Neuronal stem cell (in vitro differentiated cells): ENCODE data around the gene NTN1.

Experiments
- DNase-seq: peaks from one replicate; pipeline ENCODE4 v3.0.0-alpha.2; 2013; ENCODE audit warnings: low spot score
- H2AFZ ChIP-seq: one replicate; pipeline ENCODE4 v1.6.1; 2013; ENCODE audit warnings: mild to moderate bottlenecking, low read length, inconsistent platforms
- H2AK5ac ChIP-seq: 2 replicates; pipeline ENCODE4 v1.6.1; 2013; ENCODE audit warnings: low read depth, mild to moderate bottlenecking, inconsistent platforms, low read length, moderate library complexity, mixed read lengths
- H2BK120ac ChIP-seq: 2 replicates; pipeline ENCODE4 v1.6.1; 2013; ENCODE audit warnings: low read depth, mild to moderate bottlenecking, inconsistent platforms, low read length, moderate library complexity, mixed read lengths
- H2BK12ac ChIP-seq: one replicate; pipeline ENCODE4 v1.6.1; 2013; ENCODE audit warnings: low read length, inconsistent platforms
- H2BK15ac ChIP-seq: 2 replicates; pipeline ENCODE4 v1.6.1; 2013; ENCODE audit warnings: mild to moderate bottlenecking, low read length, inconsistent platforms, mixed read lengths
- H2BK5ac ChIP-seq: one replicate; pipeline ENCODE4 v1.6.1; 2013; ENCODE audit warnings: inconsistent platforms, mild to moderate bottlenecking, low read length, moderate library complexity
- H3K14ac ChIP-seq: one replicate; pipeline ENCODE4 v1.6.1; 2013; ENCODE audit warnings: low read length, inconsistent platforms
- H3K18ac ChIP-seq: 2 replicates; pipeline ENCODE4 v1.6.1; 2013; ENCODE audit warnings: low read length, inconsistent platforms
- H3K23ac ChIP-seq: 2 replicates; pipeline ENCODE4 v1.6.1; 2013; ENCODE audit warnings: low read depth, mild to moderate bottlenecking, mixed read lengths, low read length, inconsistent platforms; ENCODE audit not compliant: poor library complexity
- H3K27ac ChIP-seq: replicated peaks from 3 replicates; pipeline ENCODE4 v1.5.1; 2013; ENCODE audit warnings: low read length, inconsistent platforms
- H3K27me3 ChIP-seq, 3 experiments: 2 replicates each; pipeline ENCODE4 v1.6.1; 2013; ENCODE audit warnings: low read length in 3 of 3, mild to moderate bottlenecking in 2 of 3, inconsistent platforms in 1 of 3, low read depth in 1 of 3, mixed read lengths in 1 of 3, moderate library complexity in 1 of 3; ENCODE audit not compliant: control insufficient read depth in 3 of 3, insufficient read depth in 3 of 3
- H3K36me3 ChIP-seq, 2 donors: replicated peaks in 1 of 2; 2 replicates each; pipeline ENCODE4 v1.6.1; 2013; ENCODE audit warnings: low read length in 2 of 2; ENCODE audit not compliant: control insufficient read depth in 2 of 2, insufficient read depth in 2 of 2
- H3K4ac ChIP-seq: 2 replicates; pipeline ENCODE4 v1.6.1; 2013; ENCODE audit warnings: inconsistent platforms, mild to moderate bottlenecking, low read length, moderate library complexity
- H3K4me1 ChIP-seq, 2 donors: 1 replicate in 1 of 2; 2 replicates in 1 of 2; pipeline ENCODE4 v1.6.1; 2013; ENCODE audit warnings: low read length in 2 of 2, low read depth in 1 of 2; ENCODE audit not compliant: control insufficient read depth in 2 of 2, insufficient read depth in 1 of 2
- H3K4me2 ChIP-seq: one replicate; pipeline ENCODE4 v1.6.1; 2013; ENCODE audit warnings: mild to moderate bottlenecking, low read length, inconsistent platforms; ENCODE audit not compliant: insufficient read depth, poor library complexity, severe bottlenecking
- H3K4me3 ChIP-seq, 2 donors: 2 replicates each; pipeline ENCODE4 v1.5.1; 2013; ENCODE audit warnings: low read length in 2 of 2, mild to moderate bottlenecking in 2 of 2, inconsistent platforms in 1 of 2, moderate library complexity in 1 of 2
- H3K79me1 ChIP-seq: one replicate; pipeline ENCODE4 v1.6.1; 2013; ENCODE audit warnings: low read depth, mild to moderate bottlenecking, inconsistent platforms, low read length, moderate library complexity
- H3K9ac ChIP-seq: one replicate; pipeline ENCODE4 v1.6.1; 2013; ENCODE audit warnings: mild to moderate bottlenecking, low read depth, low read length, inconsistent platforms; ENCODE audit not compliant: poor library complexity
- H3K9me3 ChIP-seq, 2 donors: replicated peaks in 1 of 2; 2 replicates each; pipeline versions ENCODE3 to v1.6.1; 2013; ENCODE audit warnings: low read length in 2 of 2, mild to moderate bottlenecking in 2 of 2, inconsistent platforms in 1 of 2, low read depth in 1 of 2, mixed read lengths in 1 of 2, moderate library complexity in 1 of 2; ENCODE audit not compliant: control insufficient read depth in 2 of 2, insufficient read depth in 1 of 2
- H4K8ac ChIP-seq: one replicate; pipeline ENCODE4 v1.6.1; 2013; ENCODE audit warnings: low read depth, mild to moderate bottlenecking, inconsistent platforms, low read length, moderate library complexity
- H4K91ac ChIP-seq: one replicate; pipeline ENCODE4 v1.6.1; 2013; ENCODE audit warnings: low read length, low read depth, mild to moderate bottlenecking, inconsistent platforms; ENCODE audit not compliant: poor library complexity
- WGBS, 2 donors: extraction: QIAGEN DNeasy Blood & Tissue Kit; methylation state at CpG; one replicate each; pipeline ENCODE4 v1.1.7; 2013; ENCODE audit warnings: missing lambda C conversion rate in 2 of 2, mixed read lengths in 1 of 2; ENCODE audit not compliant: insufficient read length in 2 of 2, insufficient replicate concordance in 1 of 2; ENCODE audit errors: extremely low coverage in 2 of 2; 5-methylcytosine and 5-hydroxymethylcytosine counted together

The NTN1 gene

GRCh38 chr17:9231449-9232154 is 210.3 kb downstream of the NTN1 start:
- no peak overlapping the region for H3K9ac ChIP-seq
- H3K79me1 ChIP-seq = peaks cover 3% of the 10 kb centered on the region
- no peak overlapping the region for H2BK15ac ChIP-seq
- H3K4me2 ChIP-seq = no peak overlapping the region
- H4K91ac ChIP-seq = no peak overlapping the region
- H3K9me3 ChIP-seq = peaks cover 0 to 9% of the 10 kb centered on the region in 2 donors
- H2BK12ac ChIP-seq = peak overlapping the region; percentile 79
- no CpG with 5 or more reads among the region's 23 CpGs for WGBS, 2 donors
- H3K23ac ChIP-seq = peak overlapping the region; percentile 37
- H3K4ac ChIP-seq = no peak overlapping the region
- peaks cover 0 to 13% (median 0%) of the 10 kb centered on the region in 3 experiments for H3K27me3 ChIP-seq
- H3K36me3 ChIP-seq = peaks cover 0 to 2% of the 10 kb centered on the region in 2 donors
- H3K14ac ChIP-seq = peak overlapping the region; percentile 77
- H2AFZ ChIP-seq = no peak overlapping the region
- peak overlapping the region; percentile 40 for H2AK5ac ChIP-seq
- H3K27ac ChIP-seq = no peak overlapping the region
- no peak overlapping the region for H3K4me3 ChIP-seq
- H4K8ac ChIP-seq = no peak overlapping the region
- H2BK5ac ChIP-seq = peak overlapping the region; percentile 46
- H3K18ac ChIP-seq = peak overlapping the region; percentile 72
- H3K4me1 ChIP-seq = peaks cover 3 to 6% of the 10 kb centered on the region in 2 donors
- no peak for DNase-seq
- peak overlapping the region; percentile 7 for H2BK120ac ChIP-seq

- peaks cover 2 to 7% of the 10 kb centered on the region in 2 donors for H3K9me3 ChIP-seq
- peaks cover 0 to 11% (median 0%) of the 10 kb centered on the region in 3 experiments for H3K27me3 ChIP-seq
- no peak overlapping the region for H4K91ac ChIP-seq
- H2AFZ ChIP-seq = no peak overlapping the region
- WGBS, 2 donors = no CpG with 5 or more reads among the region's 6 CpGs
- peak overlapping the region; percentile 72 for H3K18ac ChIP-seq
- peaks cover 3% of the 10 kb centered on the region for H3K79me1 ChIP-seq
- no peak for DNase-seq
- peak overlapping the region; percentile 39 for H2BK15ac ChIP-seq
- peak overlapping the region; percentile 40 for H2AK5ac ChIP-seq
- H3K4me1 ChIP-seq = peaks cover 2 to 6% of the 10 kb centered on the region in 2 donors
- H3K27ac ChIP-seq = no peak overlapping the region
- H4K8ac ChIP-seq = no peak overlapping the region
- peak overlapping the region; percentile 37 for H3K23ac ChIP-seq
- H3K4ac ChIP-seq = no peak overlapping the region
- H2BK5ac ChIP-seq = peak overlapping the region; percentile 59
- H2BK120ac ChIP-seq = peak overlapping the region; percentile 7
- peak overlapping the region; percentile 63 for H3K14ac ChIP-seq
- peaks cover 0 to under 1% of the 10 kb centered on the region in 2 donors for H3K36me3 ChIP-seq
- no peak overlapping the region for H3K4me3 ChIP-seq
- H3K4me2 ChIP-seq = no peak overlapping the region
- no peak overlapping the region for H3K9ac ChIP-seq
- peak overlapping the region; percentile 30 for H2BK12ac ChIP-seq
Measured at GRCh38 chr17:9232155-9232475, 210.8 kb downstream of the NTN1 start.

- peak overlapping the region; percentile 85 for H2AK5ac ChIP-seq
- H2BK15ac ChIP-seq = peak overlapping the region; percentile 39
- peak overlapping the region; percentile 59 for H2BK5ac ChIP-seq
- peak overlapping the region; percentile 61 for H3K18ac ChIP-seq
- no peak overlapping the region for H3K9ac ChIP-seq
- no peak overlapping the region for H3K4me2 ChIP-seq
- no peak overlapping the region for H4K91ac ChIP-seq
- H2AFZ ChIP-seq = no peak overlapping the region
- peaks cover 3% of the 10 kb centered on the region in 2 donors for H3K9me3 ChIP-seq
- H3K36me3 ChIP-seq = no peaks in the 10 kb centered on the region
- no CpG with 5 or more reads among the region's 22 CpGs for WGBS, 2 donors
- no peak for DNase-seq
- no peak overlapping the region for H3K4me3 ChIP-seq
- H2BK12ac ChIP-seq = peak overlapping the region; percentile 53
- H3K23ac ChIP-seq = no peak overlapping the region
- peaks cover 6 to 10% of the 10 kb centered on the region in 2 donors for H3K4me1 ChIP-seq
- no peaks in the 10 kb centered on the region for H3K79me1 ChIP-seq
- H4K8ac ChIP-seq = peak overlapping the region; percentile 57
- H3K4ac ChIP-seq = no peak overlapping the region
- H2BK120ac ChIP-seq = peak overlapping the region; percentile 68
- peaks cover 0 to 4% (median 0%) of the 10 kb centered on the region in 3 experiments for H3K27me3 ChIP-seq
- H3K27ac ChIP-seq = no peak overlapping the region
- peak overlapping the region; percentile 63 for H3K14ac ChIP-seq
Measured at GRCh38 chr17:9232591-9233270, 211.4 kb downstream of the NTN1 start.

GRCh38 chr17:9233271-9233599 is 211.9 kb downstream of the NTN1 start:
- H3K9ac ChIP-seq = no peak overlapping the region
- H3K9me3 ChIP-seq = peaks cover 3% of the 10 kb centered on the region in 2 donors
- H3K4me3 ChIP-seq = no peak overlapping the region
- no CpG with 5 or more reads among the region's 9 CpGs for WGBS, 2 donors
- H3K4me1 ChIP-seq = peaks cover 11 to 15% of the 10 kb centered on the region in 2 donors
- no peak for DNase-seq
- H3K27me3 ChIP-seq = peaks cover 0 to 6% (median 0%) of the 10 kb centered on the region in 3 experiments
- no peak overlapping the region for H2BK15ac ChIP-seq
- H3K4me2 ChIP-seq = no peak overlapping the region
- no peak overlapping the region for H2AFZ ChIP-seq
- peak overlapping the region; percentile 59 for H3K23ac ChIP-seq
- no peak overlapping the region for H3K27ac ChIP-seq
- H2BK12ac ChIP-seq = peak overlapping the region; percentile 53
- H2BK5ac ChIP-seq = no peak overlapping the region
- no peak overlapping the region for H3K14ac ChIP-seq
- H3K4ac ChIP-seq = no peak overlapping the region
- no peaks in the 10 kb centered on the region for H3K79me1 ChIP-seq
- H3K36me3 ChIP-seq = no peaks in the 10 kb centered on the region
- H2BK120ac ChIP-seq = no peak overlapping the region
- no peak overlapping the region for H4K91ac ChIP-seq
- peak overlapping the region; percentile 25 for H3K18ac ChIP-seq
- no peak overlapping the region for H4K8ac ChIP-seq
- no peak overlapping the region for H2AK5ac ChIP-seq
